Endothelial cell of umbilical vein (primary cell): ENCODE measurements around the gene CEP55.

Experiments used
- EZH2 ChIP-seq: IDR thresholded peaks from 2 replicates; pipeline ENCODE4 v1.6.1; 2012; ENCODE audit warnings: borderline replicate concordance, low read depth, mild to moderate bottlenecking, moderate library complexity, low read length, inconsistent platforms; ENCODE audit not compliant: severe bottlenecking
- POLR2A ChIP-seq: IDR thresholded peaks from 2 replicates; pipeline ENCODE4 v1.6.1; 2012; ENCODE audit warnings: low read depth, mild to moderate bottlenecking, control low read depth, low read length
- POLR2AphosphoS5 ChIP-seq: IDR thresholded peaks from 2 replicates; pipeline ENCODE4 v1.6.1; 2012; ENCODE audit warnings: low read depth, mild to moderate bottlenecking, control low read depth, low read length, moderate library complexity; ENCODE audit not compliant: insufficient read depth
- TF ChIP-seq, protein P1 (sequence below), 2 donors: IDR thresholded peaks; 1 replicate in 1 of 2; 2 replicates in 1 of 2; pipeline ENCODE4 v1.5.1; 2011; ENCODE audit warnings: low read length in 2 of 2, mild to moderate bottlenecking in 2 of 2, moderate library complexity in 2 of 2, control low read depth in 1 of 2, inconsistent platforms in 1 of 2, low read depth in 1 of 2; ENCODE audit not compliant: insufficient read depth in 1 of 2; ENCODE audit errors: extremely low read depth in 1 of 2
- TF ChIP-seq, protein P2 (sequence below): IDR thresholded peaks from 2 replicates; pipeline ENCODE4 v1.6.1; 2011; ENCODE audit not compliant: insufficient read depth, insufficient read length

DNA sequence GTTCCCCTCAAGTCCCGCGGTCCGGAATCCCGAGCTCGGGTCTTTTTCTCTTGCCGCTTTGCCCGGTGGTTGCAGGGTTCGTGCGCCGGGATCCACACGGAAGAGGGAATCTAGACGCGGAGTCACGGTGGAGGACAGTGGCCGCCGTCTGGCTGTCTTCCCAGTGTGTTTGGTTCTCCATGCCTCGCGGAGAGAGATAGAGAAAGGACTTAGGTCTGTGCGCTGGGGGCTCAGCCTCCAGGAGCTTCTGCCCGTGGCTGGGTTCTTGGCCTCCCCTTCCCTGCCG lies 71.6 kb downstream of the CEP55 start:
- TF ChIP-seq, protein P1, sequence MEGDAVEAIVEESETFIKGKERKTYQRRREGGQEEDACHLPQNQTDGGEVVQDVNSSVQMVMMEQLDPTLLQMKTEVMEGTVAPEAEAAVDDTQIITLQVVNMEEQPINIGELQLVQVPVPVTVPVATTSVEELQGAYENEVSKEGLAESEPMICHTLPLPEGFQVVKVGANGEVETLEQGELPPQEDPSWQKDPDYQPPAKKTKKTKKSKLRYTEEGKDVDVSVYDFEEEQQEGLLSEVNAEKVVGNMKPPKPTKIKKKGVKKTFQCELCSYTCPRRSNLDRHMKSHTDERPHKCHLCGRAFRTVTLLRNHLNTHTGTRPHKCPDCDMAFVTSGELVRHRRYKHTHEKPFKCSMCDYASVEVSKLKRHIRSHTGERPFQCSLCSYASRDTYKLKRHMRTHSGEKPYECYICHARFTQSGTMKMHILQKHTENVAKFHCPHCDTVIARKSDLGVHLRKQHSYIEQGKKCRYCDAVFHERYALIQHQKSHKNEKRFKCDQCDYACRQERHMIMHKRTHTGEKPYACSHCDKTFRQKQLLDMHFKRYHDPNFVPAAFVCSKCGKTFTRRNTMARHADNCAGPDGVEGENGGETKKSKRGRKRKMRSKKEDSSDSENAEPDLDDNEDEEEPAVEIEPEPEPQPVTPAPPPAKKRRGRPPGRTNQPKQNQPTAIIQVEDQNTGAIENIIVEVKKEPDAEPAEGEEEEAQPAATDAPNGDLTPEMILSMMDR (IDR thresholded peaks at IDR 0.05; ENCODE audit: extremely low read depth in 1 of 2, insufficient read depth in 1 of 2, low read depth in 1 of 2, low read length in 2 of 2) = no peak
- no peak for TF ChIP-seq POLR2AphosphoS5
- TF ChIP-seq, protein P2, sequence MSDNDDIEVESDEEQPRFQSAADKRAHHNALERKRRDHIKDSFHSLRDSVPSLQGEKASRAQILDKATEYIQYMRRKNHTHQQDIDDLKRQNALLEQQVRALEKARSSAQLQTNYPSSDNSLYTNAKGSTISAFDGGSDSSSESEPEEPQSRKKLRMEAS = no peak
- no peak for TF ChIP-seq EZH2
- no peak for TF ChIP-seq POLR2A
